ENCODE data around the gene ABHD18.

GRCh38 chr4:127917151-127917550 is 48.1 kb upstream of the ABHD18 start:
- no peak for TF ChIP-seq CTCF (IDR thresholded peaks at IDR 0.05)
- TF ChIP-seq POLR2AphosphoS5 (IDR thresholded peaks at IDR 0.05), result no peak
- no peak for TF ChIP-seq POLR2A (IDR thresholded peaks at IDR 0.05)
- no peak for TF ChIP-seq EP300 (IDR thresholded peaks at IDR 0.05; ENCODE audit: low read depth)
